ENCODE measurements around the gene FASN. TPM values are rescaled to one million over a fixed set of nuclear protein-coding genes. Genes with fewer than 3 reads are reported as not detected.

The FASN gene
- total RNA-seq, 1 donor from 2014 or later, result 439 TPM

DNA sequence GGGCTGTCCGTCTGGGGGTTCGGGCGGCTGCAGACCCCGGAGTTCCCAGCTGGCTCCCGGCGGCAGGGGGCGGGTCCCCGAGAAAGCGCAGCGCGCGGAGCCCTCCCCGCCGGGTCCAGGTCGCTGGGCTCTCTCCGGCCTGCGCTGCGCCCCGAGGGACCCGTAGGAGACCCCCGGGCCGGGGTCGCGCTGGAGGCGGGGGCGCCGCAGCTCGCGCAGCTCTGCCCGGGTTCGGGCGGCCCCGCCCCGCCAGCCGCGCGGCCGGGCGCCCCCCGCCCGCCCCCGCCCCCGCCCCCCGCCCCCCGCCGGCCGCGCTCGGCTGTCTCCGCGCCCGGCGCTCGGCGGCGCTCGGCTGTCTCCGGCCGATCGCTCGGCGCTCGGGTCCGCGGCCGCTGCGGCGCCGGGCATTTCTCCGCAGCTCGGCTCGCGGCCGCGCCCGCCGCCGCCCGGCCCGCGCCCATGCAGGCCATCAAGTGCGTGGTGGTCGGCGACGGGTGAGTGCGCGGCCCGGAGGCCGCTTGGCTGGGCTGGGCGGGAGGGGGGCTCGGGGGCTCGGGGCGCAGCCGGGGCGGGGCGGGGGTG, 66.6 kb downstream of the FASN start, which contains the start of gene RAC3:
RAC3 (plus strand) TSS at position 376 of the 582 bp plus-strand sequence; CDS start at position 460, 84 bp downstream.
- no peak within 1 kb of the TSS for H3K27ac Mint-ChIP-seq (ENCODE audit: unreplicated experiment)
- TF ChIP-seq, protein P1, sequence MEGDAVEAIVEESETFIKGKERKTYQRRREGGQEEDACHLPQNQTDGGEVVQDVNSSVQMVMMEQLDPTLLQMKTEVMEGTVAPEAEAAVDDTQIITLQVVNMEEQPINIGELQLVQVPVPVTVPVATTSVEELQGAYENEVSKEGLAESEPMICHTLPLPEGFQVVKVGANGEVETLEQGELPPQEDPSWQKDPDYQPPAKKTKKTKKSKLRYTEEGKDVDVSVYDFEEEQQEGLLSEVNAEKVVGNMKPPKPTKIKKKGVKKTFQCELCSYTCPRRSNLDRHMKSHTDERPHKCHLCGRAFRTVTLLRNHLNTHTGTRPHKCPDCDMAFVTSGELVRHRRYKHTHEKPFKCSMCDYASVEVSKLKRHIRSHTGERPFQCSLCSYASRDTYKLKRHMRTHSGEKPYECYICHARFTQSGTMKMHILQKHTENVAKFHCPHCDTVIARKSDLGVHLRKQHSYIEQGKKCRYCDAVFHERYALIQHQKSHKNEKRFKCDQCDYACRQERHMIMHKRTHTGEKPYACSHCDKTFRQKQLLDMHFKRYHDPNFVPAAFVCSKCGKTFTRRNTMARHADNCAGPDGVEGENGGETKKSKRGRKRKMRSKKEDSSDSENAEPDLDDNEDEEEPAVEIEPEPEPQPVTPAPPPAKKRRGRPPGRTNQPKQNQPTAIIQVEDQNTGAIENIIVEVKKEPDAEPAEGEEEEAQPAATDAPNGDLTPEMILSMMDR (IDR thresholded peaks at IDR 0.05; ENCODE audit: partially characterized antibody, unreplicated experiment), result no peak
- peaks cover 3% of the 10 kb centered on the region for H3K4me1 Mint-ChIP-seq (ENCODE audit: low read depth, unreplicated experiment)
- peaks cover 7% of the 10 kb centered on the region for H3K9me3 Mint-ChIP-seq (ENCODE audit: unreplicated experiment)
- H3K4me3 Mint-ChIP-seq (ENCODE audit: unreplicated experiment), result peak within 1 kb of the TSS; percentile 63
- DNase-seq, result peak; percentile 68
- no peaks in the 10 kb centered on the region for H3K36me3 Mint-ChIP-seq (ENCODE audit: unreplicated experiment)
- H3K27me3 Mint-ChIP-seq (ENCODE audit: unreplicated experiment), result peaks cover 8% of the 10 kb centered on the region

DNA sequence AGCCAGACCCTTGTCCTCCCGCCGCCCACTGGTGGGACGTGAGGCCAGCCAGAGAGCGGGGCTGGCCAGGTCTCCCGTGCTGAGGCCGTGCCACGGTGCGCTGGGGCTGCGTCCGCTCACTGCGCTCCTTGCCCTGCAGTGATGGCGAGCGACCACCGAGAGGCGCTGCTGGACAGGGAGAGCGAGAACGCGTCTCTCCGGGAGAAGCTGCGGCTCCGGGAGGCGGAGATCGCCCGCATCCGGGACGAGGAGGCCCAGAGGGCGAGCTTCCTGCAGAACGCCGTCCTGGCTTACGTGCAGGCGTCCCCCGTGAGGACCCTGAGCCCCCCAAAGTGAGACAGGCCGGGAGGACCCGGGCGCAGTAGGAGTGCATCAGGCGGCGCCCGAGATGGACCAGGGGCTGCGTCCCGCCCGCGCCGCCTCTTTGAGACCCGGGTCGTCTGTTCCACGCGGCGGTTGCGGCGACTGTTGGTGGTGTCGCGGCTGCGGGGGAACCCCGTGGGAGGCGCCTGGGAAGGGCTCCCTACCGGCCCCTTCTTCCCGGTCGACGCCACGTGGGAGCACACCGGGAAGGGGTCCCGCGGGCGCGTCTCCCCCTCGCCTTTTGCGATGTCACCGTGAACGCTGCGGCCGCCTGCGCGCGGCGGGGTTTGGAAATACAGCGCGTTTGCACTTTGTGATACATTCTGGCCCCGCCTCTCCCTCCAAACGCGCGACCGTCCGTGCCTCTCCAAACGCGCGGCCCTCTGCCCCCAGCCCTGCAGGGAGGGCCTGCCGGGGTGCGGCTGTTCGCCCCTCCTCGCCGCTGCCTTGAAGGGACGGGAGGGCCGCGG, 67.3 kb downstream of the FASN start:
- DNase-seq, result peak; percentile 94
- Mint-ChIP-seq H3K27ac (ENCODE audit: unreplicated experiment) (no peak overlapping the region), H3K9me3 (ENCODE audit: unreplicated experiment) (peaks cover 7% of the 10 kb centered on the region), H3K4me1 (ENCODE audit: low read depth, unreplicated experiment) (peaks cover 3% of the 10 kb centered on the region), H3K36me3 (ENCODE audit: unreplicated experiment) (no peaks in the 10 kb centered on the region), H3K27me3 (ENCODE audit: unreplicated experiment) (peaks cover 8% of the 10 kb centered on the region), H3K4me3 (ENCODE audit: unreplicated experiment) (peak overlapping the region; percentile 57)
- TF ChIP-seq, protein P1 (IDR thresholded peaks at IDR 0.05; ENCODE audit: partially characterized antibody, unreplicated experiment), result peak; percentile 84

DNA sequence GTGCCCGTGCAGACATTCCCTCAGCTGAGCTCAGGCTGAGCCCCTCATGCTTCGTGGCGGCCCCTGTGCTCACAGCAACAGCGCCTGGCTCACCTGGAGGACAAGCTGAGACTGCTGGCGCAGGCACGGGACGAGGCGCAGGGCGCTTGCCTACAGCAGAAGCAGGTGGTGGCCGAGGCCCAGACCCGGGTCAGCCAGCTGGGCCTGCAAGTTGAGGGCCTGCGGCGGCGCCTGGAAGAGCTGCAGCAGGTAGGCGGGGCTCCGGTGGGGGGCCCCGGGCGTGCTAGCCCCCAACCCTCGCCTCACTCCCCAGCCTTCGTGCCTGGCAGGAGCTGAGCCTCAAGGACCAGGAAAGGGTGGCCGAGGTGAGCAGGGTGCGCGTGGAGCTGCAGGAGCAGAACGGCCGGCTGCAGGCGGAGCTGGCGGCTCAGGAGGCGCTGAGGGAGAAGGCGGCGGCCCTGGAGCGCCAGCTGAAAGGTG, 68.0 kb downstream of the FASN start:
- Mint-ChIP-seq H3K27ac (ENCODE audit: unreplicated experiment) (no peak overlapping the region), H3K27me3 (ENCODE audit: unreplicated experiment) (peaks cover 4% of the 10 kb centered on the region), H3K4me3 (ENCODE audit: unreplicated experiment) (peak overlapping the region; percentile 67), H3K4me1 (ENCODE audit: low read depth, unreplicated experiment) (peaks cover 3% of the 10 kb centered on the region), H3K36me3 (ENCODE audit: unreplicated experiment) (no peaks in the 10 kb centered on the region), H3K9me3 (ENCODE audit: unreplicated experiment) (peaks cover 2% of the 10 kb centered on the region)
- TF ChIP-seq, protein P1 (IDR thresholded peaks at IDR 0.05; ENCODE audit: partially characterized antibody, unreplicated experiment), result no peak
- no peak for DNase-seq

DNA sequence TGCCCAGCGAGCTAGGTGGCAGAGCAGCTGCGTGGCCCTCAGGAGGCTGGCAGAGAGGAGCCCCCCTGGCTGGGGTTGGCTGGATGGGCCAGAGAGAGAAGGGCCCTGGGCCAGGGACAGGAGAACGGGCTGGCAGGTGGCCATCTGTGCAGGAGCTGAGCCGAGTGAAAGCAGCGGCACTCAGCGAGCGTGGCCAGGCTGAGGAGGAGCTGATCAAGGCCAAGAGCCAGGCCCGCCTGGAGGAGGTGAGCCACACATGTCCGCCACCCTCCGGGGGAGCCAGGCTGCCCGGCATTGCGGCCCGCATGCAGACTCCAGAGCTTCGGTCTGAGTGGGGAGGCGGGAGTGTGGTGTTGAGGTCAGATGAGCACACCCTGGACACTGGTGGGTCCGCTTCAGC, 68.6 kb downstream of the FASN start:
- TF ChIP-seq, protein P1 (IDR thresholded peaks at IDR 0.05; ENCODE audit: partially characterized antibody, unreplicated experiment), result no peak
- peaks cover 4% of the 10 kb centered on the region for H3K27me3 Mint-ChIP-seq (ENCODE audit: unreplicated experiment)
- no peaks in the 10 kb centered on the region for H3K9me3 Mint-ChIP-seq (ENCODE audit: unreplicated experiment)
- H3K27ac Mint-ChIP-seq (ENCODE audit: unreplicated experiment), result no peak overlapping the region
- DNase-seq, result no peak
- peak overlapping the region; percentile 67 for H3K4me3 Mint-ChIP-seq (ENCODE audit: unreplicated experiment)
- peaks cover 3% of the 10 kb centered on the region for H3K4me1 Mint-ChIP-seq (ENCODE audit: low read depth, unreplicated experiment)
- H3K36me3 Mint-ChIP-seq (ENCODE audit: unreplicated experiment), result no peaks in the 10 kb centered on the region

DNA sequence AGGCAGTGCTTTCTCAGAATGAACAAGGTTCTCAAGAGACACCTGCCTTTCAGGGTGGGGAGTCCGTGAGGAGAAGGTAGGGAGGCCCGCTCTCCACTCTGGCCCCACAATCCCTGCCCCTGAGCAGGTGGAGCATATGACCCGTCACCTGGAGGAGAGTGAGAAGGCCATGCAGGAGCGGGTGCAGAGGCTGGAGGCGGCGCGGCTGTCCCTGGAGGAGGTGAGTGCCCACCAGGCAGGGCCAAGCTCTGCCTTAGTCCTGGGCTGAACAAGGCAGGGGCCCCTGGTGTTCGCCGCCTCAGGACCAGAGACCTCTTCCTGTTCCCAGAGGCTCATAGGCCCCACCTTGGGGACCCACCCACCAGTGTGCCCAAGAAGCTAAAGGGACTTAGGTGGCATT, 69.1 kb downstream of the FASN start:
- peaks cover 4% of the 10 kb centered on the region for H3K27me3 Mint-ChIP-seq (ENCODE audit: unreplicated experiment)
- H3K9me3 Mint-ChIP-seq (ENCODE audit: unreplicated experiment), result no peaks in the 10 kb centered on the region
- H3K4me3 Mint-ChIP-seq (ENCODE audit: unreplicated experiment), result no peak overlapping the region
- no peak for DNase-seq
- no peaks in the 10 kb centered on the region for H3K36me3 Mint-ChIP-seq (ENCODE audit: unreplicated experiment)
- TF ChIP-seq, protein P1 (IDR thresholded peaks at IDR 0.05; ENCODE audit: partially characterized antibody, unreplicated experiment), result no peak
- H3K27ac Mint-ChIP-seq (ENCODE audit: unreplicated experiment), result no peak overlapping the region
- peaks cover 3% of the 10 kb centered on the region for H3K4me1 Mint-ChIP-seq (ENCODE audit: low read depth, unreplicated experiment)
